HG02938 (cell line): ENCODE data around the gene UBE2B.

Experiments
- ATAC-seq: cut with Tn5 transposase; IDR thresholded peaks from one replicate; pipeline ENCODE4 v1.9.1; 2021; ENCODE audit warnings: mild to moderate bottlenecking, moderate library complexity; ENCODE audit not compliant: unreplicated experiment

Gene UBE2B

DNA sequence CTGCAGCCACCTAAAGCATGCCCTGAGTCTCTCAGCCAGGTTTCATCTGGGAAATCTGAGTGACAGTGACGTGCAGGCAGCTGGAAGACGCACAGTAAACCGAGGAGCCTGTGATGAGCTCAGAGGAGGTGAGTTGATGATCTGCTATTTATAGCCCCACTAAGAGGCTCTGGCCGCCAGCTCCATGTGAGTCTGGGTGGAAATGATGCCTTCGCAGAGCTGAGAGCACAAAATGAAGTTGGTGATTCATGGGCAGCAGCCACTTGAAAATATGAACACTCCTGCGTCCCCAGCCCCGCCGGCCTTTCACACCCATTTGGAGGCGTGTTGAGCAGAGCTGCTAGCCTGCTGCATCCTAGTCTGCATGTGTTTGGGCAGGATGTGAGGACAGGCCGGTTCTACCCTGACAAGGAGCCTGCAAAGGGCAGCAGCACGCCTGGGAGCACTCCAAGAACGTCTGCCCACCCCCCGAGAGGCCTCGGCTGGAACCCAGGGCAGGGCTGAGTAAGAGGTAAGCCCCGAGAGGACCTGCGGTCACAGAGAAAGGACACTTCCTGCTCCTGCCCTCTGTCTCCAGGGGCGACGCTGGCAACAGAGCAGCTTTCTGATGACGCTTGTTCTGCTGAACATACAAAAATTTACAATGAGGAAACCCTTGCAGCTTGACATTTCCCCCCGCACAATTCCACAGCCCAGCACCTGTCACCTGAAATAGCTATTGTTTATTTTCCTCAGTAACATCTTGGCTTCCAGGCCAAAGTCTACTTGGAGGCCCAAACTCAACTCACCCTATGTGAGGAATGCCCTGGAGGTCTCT, 65.4 kb downstream of the UBE2B start:
- peak; percentile 89 for ATAC-seq

DNA sequence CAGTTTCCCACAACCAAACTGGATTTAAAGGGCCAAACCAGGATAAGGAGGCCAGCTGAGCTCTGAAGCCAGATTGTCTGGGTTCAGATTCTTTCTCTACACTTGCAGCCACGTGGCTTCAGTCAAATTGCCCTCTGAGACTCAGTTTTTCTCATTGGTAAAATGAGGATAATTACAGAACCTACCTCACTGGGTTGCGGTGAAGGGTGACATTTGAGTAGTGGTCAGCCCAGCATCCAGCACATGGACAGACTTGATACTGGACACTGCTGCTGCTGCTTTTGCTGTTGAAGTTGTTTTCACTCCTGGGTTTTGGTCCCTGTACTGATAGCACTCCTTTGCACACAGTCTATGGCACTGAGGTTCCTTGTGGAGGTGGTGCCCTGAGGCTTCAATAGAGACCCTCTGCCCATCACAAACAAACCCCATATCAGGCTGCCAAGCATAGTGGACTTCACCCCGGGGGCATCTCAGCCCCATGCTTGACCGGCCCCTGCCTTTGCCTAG, 66.0 kb downstream of the UBE2B start:
- peak; percentile 7 for ATAC-seq

DNA sequence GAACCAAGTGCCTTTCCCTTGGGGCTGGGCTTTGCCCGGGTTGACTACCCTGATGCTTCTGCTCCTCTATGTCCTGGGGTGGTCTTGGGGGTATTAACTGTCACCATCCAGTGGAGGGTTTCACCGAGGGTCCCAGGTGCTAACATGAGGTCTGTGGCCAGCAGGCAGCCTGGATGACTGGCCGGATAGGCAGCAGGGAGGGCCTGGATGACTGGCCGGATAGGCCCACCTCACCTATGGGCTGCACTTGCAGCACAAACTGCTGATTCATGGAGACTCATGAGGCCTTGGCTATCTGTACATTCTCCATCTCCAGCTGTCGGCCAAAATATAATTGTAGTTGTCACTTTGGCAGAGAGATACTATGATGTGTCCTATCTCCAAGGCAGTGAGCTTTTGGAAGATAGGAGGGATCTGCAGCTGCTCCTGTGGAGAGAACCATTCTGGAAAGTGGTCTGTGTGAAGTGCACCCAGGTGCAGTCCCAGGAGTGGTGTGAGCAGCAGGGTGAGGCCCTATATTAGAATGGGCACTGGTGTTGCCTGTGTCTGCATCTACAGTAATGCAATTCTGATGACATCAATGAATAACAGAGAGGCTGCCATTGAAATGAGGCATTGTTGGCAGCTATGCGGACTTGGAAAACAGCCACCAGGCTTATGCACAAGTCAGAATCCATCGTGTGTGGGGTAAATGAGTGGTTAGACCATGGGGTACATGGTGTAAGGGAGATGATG, 66.6 kb downstream of the UBE2B start:
- no peak for ATAC-seq

DNA sequence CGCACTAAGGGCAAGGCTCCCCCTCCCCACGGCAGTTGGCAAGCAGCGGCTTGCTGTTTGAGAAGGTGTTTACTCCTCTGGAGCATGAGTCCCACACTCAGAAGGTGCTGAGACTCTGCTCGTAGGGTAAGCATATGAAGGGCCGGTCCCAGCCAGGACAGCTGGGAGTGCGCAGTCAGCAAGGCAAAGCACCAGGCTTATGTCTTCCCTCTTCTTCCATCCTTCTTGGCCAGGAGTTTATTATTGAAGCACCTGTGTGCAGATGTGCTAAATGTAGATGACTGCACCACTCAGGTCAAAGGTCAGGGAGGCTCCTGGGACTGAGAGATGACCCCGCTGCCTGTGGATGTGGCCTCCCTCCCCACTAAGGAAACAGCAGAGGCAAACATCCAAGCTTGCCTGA, 67.4 kb downstream of the UBE2B start:
- ATAC-seq: no peak

DNA sequence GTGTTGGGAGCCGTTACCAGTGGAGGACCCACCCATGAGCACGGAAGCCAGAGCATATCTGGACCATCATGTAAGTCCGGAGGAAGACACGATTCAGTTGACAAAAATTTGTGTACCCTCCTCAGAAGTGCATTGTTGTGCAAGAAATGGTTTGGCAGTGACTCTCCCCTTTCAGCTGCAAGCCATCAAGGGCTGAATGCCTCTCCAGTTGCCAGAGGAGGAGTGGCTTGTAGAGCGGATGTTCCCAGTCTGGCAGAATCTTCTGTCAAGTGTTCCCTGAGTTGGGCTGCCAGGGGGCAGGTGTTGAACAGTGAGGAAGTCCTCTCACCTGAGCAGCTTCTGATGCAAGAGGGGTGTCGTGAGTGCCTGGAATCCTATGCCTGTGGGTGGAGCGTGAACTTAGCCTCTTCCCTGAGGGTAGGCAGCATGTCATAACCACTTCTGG, 67.9 kb downstream of the UBE2B start:
- ATAC-seq: no peak

DNA sequence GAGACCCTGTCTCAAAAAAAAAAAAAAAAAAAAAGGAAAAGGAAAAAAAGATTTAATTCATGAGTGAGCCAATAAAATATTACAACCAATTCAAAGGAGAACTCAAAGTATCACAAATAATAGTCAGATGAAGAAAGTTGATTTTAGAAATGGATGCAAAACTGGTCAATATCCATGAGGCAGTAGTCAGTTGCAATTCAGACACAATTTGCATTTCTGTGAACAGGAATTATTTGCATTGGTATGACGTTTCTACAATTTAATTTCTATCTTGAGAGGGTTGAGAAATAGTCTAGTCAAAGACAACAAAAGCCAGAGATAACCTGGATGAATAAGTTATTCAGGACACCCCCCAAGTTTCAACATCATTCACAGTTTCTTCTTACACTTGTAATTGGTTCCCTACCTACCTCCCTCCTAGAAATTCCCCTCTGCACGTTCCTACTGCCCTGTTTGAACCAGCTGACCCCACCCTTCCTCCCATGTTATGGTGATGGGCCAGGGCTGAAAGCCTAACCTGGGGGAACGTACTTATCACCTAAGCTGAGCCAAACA, 68.9 kb downstream of the UBE2B start:
- ATAC-seq: no peak
